Jurkat, Clone E6-1 (cell line): ENCODE data around the gene MPEG1.

ENCODE experiments used
- DNase-seq: peaks from one replicate; pipeline ENCODE4 v3.0.0-alpha.2; 2011; ENCODE audit warnings: low read depth, low spot score
- H3K4me3 ChIP-seq: 2 replicates; pipeline ENCODE4 v1.5.1; 2011; ENCODE audit warnings: mild to moderate bottlenecking, low read length, control low read depth, moderate library complexity

The MPEG1 gene

DNA sequence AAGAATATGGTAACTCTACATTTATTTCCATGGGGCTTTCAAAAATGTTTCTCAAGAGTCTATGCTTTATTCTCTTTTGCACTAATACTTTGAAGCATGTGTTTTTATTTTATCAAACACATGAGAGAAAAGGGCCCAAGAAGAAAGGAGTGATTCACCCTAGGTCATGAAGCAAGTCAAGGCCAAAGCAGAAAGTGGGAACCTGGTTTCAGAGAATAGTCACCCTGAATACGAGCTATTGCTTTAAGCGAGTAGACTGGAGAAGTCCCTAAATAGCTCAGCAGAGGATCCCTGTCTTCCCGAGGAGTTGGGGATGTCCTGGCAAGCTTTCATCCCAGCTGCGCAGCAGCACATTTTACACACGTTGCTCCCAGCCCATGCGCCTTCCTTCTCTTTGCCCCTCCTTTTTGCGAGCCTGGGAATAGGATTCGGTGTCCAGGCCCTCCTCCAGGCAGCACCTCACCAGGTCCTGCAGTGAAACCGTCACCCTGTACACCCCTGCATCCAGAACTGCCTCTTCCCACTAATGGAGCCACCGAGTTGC is 19.1 kb downstream of the MPEG1 start:
- DNase-seq: no peak

DNA sequence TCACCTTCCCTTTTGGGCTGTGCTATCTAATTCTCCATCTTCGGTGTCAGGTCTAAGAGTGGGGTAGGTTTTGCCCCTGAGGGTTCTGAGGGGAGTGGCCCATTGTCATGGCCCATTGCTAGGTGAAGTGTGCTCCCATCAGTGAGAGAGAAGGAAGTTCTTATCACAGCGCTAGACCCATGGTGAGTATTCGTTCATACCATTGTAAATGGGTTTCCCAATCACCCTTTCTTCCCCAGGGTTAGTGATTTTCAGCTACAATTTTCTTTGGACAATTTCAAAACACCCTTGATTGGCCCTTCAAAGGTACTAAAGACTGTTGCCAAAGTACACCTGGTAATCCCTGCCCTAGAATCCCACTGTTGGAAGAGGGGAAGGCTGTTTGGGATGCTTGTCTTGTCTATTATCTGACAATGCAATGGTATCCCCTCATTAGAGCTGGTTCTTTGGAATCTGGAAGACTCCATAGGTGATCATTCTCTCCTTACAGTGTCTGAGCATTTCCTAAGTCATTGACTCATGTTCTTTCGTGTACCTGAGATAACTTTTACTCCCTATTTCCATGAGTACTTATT is 20.2 kb downstream of the MPEG1 start:
- no peak for DNase-seq

More for the DNA sequence above, 19.1 kb downstream of the MPEG1 start:
- no peak overlapping the region for H3K4me3 ChIP-seq

DNA sequence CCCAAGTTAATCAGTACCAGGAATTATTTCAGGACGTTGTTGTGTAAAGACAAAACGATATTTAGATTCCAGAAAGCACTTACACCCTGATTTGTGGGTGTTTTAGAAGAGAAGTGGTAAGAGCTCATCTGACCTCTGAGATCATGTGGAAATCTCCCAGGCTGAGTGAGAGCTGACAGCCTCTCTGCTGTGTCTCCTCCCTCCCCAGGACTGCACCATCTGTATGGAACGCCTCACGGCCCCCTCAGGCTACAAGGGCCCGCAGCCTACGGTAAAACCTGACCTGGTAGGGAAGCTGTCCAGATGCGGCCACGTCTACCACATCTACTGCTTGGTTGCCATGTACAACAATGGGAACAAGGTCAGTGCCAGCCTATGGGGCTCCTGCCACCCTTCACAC is 20.8 kb downstream of the MPEG1 start:
- no peak for DNase-seq

More for the DNA sequence above, 20.2 kb downstream of the MPEG1 start:
- no peak overlapping the region for H3K4me3 ChIP-seq

DNA sequence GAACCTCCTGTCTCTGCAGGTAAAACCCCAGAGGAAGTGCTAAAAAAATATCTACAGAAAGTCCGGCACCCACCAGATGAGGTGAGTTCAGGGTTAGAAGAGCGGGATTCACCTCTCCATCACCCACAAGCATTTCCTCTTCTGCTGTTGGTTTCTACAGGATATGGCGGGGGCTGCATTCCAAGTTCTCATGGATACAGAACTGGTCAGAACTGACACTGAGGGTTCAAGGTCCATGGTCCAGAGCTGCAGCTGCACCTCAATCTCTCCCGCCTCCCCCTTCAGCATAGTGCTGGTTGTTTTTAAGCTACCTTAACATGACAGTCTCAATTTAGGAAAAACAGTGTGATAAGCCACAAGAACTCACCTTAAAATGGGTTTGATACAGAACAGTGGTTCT is 21.6 kb downstream of the MPEG1 start:
- DNase-seq: no peak
- H3K4me3 ChIP-seq: no peak overlapping the region

More for the DNA sequence above, 20.8 kb downstream of the MPEG1 start:
- H3K4me3 ChIP-seq: no peak overlapping the region

DNA sequence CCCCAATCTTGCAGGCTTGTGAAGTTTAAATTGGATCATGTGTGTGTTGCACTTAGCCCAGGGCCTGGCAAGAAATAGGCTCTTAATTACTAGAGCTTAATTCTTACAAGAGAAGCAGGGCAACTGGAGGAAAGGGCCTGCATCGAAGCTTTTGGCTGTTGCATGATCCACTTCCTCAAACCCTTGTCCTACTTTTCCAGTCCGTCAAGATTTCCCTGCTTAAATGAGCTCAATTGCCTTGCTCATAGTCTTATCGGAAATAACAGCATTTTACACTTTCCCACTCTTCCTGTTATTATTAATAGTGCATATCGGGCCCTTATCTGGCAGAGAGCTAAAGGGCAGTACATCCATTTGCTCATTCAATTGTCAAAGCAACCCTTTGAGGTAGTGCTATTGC is 22.7 kb downstream of the MPEG1 start:
- no peak for DNase-seq
- no peak overlapping the region for H3K4me3 ChIP-seq

DNA sequence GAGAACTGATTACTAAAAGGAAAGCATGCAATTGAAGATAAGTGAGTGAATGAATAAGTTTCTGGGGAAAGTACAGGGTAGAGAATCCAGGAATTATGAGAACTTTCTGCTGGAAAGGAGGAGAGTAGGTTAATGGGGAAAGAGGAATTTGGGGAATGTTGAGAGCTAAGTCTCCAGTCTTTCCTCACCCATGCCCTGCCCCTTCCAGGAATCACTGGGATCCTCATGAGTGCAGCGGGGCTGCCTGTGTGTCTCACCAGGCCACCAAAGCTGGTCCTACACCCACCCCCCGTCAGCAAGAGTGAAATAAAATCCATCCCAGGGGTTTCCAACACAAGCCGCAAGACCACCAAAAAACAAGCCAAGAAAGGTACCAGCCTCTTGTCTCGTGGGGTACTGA is 23.8 kb downstream of the MPEG1 start:
- DNase-seq: no peak
- no peak overlapping the region for H3K4me3 ChIP-seq

DNA sequence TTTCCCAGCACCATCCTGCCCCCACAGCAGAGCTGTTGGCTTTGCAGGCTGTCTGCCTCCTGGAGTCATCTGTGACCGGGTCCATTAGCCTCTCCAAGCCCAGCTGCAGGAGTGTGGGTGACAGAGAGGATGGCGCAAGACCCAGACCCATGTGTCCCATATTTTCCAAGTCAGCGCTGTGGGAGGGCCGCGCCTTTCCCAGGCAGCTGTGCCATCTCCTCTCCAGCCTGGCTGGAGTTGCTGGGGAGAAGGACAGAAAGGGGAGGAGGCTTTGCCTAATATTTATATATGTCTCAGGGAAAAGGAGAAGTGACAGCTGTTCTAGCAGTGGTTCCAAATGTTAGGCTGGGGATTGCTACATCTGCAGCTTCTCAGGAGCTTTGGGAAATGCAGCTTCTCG is 25.1 kb downstream of the MPEG1 start:
- no peak overlapping the region for H3K4me3 ChIP-seq
- no peak for DNase-seq

DNA sequence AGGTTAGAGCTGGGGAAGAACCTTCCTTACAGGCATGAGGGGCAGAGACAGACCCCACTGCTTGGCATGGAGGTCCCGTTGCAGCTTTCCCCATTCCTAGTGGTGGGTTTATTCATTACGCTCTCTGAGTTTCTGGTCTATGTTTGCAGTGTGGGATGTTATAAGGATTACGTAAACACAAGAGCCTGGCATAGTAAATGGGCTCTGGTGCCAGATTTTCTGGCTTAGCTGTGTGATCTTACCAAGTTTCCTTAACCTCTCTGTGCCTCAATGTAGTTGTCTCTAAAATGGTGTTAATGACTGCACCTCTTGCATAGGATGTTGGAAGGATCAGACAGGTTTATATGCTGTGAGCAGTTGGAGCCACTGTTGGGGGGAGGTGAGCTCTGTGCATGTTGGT is 25.7 kb downstream of the MPEG1 start:
- no peak overlapping the region for H3K4me3 ChIP-seq
- no peak for DNase-seq

DNA sequence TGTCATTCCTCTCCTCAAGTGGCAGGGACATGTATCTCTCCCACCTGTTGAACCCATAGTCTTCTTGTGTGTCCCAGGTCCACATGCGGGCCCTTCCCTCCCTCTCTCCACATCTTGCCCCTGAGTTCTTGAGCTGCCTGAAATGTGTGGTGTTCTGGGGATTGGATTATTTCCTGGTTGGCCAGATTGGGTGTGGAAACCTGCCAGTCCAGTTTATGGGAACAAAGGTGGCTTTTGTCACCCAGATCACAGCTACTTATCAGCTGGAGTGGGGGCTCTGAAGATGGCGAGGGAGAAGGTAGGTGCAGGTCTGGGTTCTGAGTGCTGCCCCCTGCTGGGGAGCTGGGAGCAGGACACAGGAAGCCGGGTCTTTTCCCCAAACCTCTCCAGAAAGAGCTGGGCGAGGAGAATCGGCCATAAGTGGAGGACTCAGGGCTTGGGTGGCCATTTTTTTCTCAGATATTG is 26.6 kb downstream of the MPEG1 start:
- no peak overlapping the region for H3K4me3 ChIP-seq
- peak; percentile 24 for DNase-seq

DNA sequence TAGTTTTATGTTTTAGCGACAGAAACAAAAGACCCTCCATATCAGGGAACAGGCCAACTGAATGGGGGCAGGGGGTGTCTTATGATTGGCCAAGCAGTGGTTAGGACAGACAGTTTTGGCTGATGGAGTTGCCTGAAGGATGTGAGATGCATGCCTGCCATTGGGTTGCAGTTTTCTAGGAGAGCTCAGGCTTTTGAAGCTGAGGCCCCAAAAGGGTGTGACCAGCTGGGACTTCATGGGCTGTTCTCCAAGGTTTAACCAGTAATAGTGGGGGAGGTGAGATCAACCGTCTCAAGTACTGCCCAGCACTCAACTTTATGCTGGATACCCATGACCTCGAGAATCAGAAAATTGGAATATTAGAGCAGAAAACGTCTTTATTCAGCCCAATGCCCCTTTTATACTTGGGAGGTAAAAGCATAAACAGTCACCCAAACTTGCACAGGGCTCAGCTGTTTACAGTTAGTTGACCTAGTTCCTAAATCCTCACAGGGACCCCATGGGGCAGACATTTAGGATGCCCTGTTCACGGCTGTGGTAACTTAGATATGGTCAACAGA is 27.3 kb downstream of the MPEG1 start:
- H3K4me3 ChIP-seq: no peak overlapping the region
- no peak for DNase-seq

DNA sequence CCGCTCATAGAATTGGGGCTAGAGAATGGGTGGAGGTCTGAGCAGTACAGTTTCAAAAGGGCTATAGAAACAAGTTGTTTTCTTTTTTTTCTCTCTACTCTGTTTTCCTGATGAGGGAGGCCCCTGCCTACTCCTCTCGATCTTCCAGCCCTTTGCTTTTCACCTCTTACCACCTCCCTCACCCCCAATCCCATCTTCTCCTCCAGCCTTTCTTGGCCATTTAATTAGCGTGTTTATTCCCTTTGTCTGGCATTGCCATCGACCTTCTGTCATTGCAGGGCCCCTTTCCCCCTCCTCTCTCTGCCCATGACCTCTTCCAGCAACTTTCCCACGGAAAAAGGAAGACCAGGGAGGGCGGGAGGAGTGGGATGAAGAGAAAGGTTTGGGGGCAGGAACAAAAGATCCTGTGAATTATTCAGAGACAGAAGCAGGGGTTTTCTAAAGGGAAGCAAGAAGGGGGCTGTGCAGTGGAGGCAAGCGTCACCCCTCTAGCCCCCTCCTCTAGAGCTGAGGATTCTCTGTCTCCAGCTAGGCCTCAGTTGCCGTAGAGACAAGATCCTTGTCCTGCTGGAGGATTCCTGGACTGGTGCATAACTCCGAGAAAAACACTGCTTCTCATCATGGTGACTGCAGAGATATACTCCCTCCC is 27.9 kb downstream of the MPEG1 start:
- no peak for DNase-seq
- H3K4me3 ChIP-seq: no peak overlapping the region

DNA sequence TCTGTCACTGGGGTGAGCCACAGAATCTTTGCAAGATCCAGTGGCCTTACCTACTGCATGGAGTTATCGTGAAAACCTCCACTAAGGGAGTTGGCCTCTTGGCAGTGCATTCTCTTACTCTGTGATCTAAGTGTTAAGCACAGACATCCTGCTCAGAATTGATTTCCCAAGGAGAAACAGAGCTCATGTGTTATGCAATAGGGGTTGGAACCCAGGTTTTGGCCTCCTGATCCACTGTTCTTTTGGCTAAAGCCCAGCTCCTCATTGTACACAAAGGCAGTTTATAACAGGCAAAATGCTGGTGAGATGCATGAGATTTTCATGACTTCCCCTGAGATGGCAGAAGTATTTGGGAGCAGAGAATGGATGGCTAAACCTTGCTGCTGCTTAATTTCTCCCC is 29.0 kb downstream of the MPEG1 start:
- no peak overlapping the region for H3K4me3 ChIP-seq
- no peak for DNase-seq

DNA sequence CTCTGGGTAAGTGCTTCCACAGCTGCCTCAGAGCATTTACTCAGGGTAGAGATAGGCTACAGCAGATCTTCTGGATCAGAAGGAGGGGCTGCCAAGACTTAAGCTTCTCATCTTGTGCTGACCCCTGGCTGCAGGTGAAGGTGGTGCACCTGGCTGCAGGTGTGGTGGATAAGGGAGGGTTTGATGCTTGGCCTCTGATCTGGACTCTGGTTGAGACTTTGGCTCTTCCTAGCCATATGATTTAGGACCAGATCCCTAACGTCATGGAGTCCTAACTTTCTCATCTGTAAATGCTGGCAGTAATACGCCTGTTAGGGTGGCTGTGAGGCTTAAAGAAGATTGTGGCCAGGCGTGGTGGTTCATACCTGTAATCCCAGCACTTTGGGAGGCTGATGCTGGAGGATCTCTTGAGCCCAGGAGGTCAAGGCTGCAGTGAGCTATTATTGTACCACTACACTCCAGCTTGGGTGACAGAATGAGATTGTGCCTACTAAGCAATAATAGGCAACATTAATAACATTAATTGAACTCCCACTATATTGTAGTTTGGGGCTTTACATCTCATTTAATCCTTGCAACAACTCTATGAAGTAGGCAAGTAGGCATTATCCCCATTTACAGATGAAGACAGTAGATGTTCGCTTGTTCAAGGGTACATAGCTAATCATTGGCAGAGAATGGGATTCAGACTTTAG is 30.1 kb downstream of the MPEG1 start:
- no peak overlapping the region for H3K4me3 ChIP-seq
- DNase-seq: peak; percentile 5

DNA sequence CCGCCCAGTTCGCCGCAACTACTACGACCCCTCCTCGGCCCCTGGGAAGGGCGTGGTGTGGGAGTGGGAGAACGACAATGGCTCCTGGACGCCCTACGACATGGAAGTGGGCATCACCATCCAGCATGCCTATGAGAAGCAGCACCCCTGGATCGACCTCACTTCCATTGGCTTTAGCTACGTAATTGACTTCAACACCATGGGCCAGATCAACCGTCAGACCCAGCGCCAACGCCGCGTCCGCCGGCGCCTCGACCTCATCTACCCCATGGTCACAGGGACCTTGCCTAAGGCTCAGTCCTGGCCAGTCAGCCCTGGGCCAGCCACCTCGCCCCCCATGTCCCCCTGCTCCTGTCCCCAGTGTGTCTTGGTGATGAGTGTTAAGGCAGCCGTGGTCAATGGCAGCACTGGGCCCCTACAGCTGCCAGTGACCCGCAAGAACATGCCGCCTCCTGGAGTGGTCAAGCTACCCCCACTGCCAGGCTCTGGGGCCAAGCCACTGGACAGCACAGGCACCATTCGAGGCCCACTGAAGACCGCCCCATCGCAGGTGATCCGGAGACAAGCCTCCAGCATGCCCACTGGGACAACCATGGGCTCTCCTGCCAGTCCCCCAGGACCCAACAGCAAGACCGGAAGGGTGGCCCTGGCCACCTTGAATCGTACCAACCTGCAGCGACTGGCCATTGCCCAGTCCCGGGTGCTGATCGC is 30.8 kb downstream of the MPEG1 start:
- no peak overlapping the region for H3K4me3 ChIP-seq
- no peak for DNase-seq

DNA sequence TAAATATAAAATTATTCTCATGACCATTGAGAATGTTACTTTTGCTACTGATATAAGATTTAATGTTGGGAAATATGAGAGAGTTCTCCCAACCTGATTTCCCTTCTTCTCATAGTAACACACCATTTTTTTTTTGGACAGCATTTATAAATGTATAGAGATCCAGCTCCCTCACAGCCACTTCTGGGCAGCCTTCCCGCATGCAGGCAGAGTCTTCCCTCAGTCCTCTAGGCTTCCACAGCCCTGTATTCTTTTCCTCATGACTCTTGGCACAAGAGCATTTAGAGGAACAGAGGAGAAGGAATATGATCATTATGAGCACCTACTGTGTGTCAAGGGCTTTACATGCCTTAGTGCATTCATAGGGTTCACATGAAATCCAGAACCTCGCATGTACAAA is 31.8 kb downstream of the MPEG1 start:
- no peak for DNase-seq
- no peak overlapping the region for H3K4me3 ChIP-seq

DNA sequence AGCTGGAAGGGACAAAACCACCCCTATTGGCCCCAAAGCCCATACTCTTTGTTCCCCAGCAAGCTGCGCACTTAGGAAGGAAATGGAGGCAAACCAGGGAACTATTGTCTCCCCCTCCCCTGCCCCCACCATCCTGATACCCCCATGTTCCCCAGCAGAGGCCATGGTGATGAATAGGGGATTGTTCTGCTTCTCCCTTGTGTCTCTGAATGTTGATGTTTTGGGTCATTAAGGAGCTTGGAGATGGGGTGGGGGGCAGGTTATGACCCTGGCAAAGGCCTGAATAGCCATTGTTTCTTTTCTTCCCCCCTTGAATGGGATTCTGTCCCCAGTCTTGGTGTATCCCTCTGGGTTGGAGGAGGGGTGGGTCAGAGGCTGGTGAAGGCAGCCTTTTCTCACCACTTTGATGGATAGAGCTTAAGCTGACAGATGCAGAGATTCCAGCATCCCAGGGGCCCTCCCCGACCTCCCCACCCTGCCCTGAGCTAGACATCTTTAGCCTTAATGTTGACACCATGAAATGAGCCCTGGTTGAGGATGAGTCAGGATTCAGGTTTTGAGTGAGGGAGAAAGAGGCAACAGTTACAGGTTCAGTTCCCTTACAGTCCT is 32.5 kb downstream of the MPEG1 start:
- H3K4me3 ChIP-seq: no peak overlapping the region
- DNase-seq: no peak

DNA sequence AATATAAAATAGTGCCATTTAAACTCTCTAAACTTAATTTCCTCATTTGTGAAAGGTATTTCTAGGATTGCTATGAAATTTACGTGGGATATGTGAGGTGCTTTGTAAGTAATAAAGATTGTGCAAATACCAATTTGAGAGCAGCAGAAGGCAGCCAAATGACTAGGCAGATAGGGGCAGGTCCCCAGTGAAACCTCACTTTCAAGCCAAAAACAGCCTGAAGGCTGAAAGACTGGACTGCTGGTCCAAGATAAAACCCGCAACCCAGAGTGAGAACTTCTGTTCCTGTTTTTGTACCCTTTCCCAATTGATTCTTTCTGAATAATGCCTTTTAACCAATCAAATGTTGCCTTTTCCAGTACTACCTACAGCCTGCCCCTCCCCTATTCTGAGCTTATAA is 33.6 kb downstream of the MPEG1 start:
- no peak overlapping the region for H3K4me3 ChIP-seq
- no peak for DNase-seq

DNA sequence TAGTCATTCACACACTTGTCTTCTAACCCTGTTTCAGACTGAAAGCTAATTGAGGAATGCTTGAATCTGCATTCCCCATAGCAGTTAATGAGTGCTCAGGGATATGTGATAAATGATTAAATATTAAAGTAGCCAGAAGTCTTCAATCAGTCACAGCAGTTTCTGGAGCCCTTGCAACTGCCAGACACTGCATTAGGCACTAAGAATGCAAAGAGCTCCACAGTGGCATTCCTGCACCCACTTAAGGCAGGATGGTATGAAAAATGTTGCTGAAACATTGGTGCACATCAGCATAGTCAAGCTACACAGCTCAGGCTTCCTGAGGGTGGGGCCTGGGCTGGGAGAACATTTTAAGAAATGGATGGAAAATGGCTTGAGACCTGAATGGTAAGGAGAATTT is 34.3 kb downstream of the MPEG1 start:
- DNase-seq: no peak
- H3K4me3 ChIP-seq: no peak overlapping the region

DNA sequence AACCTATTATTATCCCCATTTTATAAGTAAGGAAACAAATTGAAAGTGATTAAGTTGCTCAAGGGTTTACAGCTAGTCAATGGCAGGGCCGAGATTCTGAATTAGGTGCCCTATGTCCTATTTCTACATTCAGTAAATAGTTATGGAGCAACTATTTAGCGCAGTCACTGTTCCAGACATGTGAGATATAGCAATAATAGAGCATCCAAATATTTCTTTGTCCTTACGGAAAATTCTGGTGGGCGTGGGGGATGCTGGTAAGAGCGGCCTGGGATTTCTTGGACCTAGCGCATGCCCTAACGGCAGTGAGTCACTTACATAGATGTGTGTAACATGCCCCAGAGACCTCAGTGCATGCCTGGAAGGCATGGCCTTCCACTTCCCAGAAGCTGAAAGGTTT is 36.4 kb downstream of the MPEG1 start:
- DNase-seq: no peak
- H3K4me3 ChIP-seq: no peak overlapping the region
